Measurements from ENCODE around the gene NOSTRIN.
"Not testable (repeated sequence)": the region's sequence is repeated elsewhere in the genome, so short reads cannot be mapped to it uniquely, and the experiment has no call there.

The NOSTRIN gene

GRCh38 chr2:168801961-168802858 lies at the start of gene NOSTRIN:
NOSTRIN (plus strand) TSS chr2:168802637; CDS start chr2:168802647, 10 bp downstream.
- Mint-ChIP-seq H3K36me3 (ENCODE audit: low read depth) (no peaks in the 10 kb centered on the region), H3K27me3 (no peaks in the 10 kb centered on the region), H3K27ac (no peak within 1 kb of the TSS), H3K4me3 (no peak within 1 kb of the TSS), H3K4me1 (no peaks in the 10 kb centered on the region), H3K9me3 (no peaks in the 10 kb centered on the region)
- DNase-seq (no peak), ATAC-seq (no peak)

GRCh38 chr2:168753765-168754329 lies 48.6 kb upstream of the NOSTRIN start:
- Mint-ChIP-seq H3K36me3 (ENCODE audit: low read depth) (peaks cover 12% of the 10 kb centered on the region), H3K4me3 (no peak overlapping the region), H3K4me1 (peaks cover 72% of the 10 kb centered on the region), H3K9me3 (no peaks in the 10 kb centered on the region), H3K27me3 (no peaks in the 10 kb centered on the region), H3K27ac (no peak overlapping the region)
- no peak for DNase-seq
- no peak for ATAC-seq

- no peaks in the 10 kb centered on the region for H3K9me3 Mint-ChIP-seq
- H3K4me3 Mint-ChIP-seq: no peak overlapping the region
- H3K27me3 Mint-ChIP-seq: no peaks in the 10 kb centered on the region
- ATAC-seq: no peak
- peaks cover 41% of the 10 kb centered on the region for H3K4me1 Mint-ChIP-seq
- no peak for DNase-seq
- H3K27ac Mint-ChIP-seq: no peak overlapping the region
- H3K36me3 Mint-ChIP-seq (ENCODE audit: low read depth): peaks cover 12% of the 10 kb centered on the region
Observed at GRCh38 chr2:168757223-168757622, 45.2 kb upstream of the NOSTRIN start.

- DNase-seq (no peak), ATAC-seq (peak; percentile 69)
- no peaks in the 10 kb centered on the region for H3K27me3 Mint-ChIP-seq
- no peaks in the 10 kb centered on the region for H3K9me3 Mint-ChIP-seq
- peaks cover 14% of the 10 kb centered on the region for H3K36me3 Mint-ChIP-seq (ENCODE audit: low read depth)
- H3K4me3 Mint-ChIP-seq: no peak overlapping the region
- H3K27ac Mint-ChIP-seq: no peak overlapping the region
- peaks cover 31% of the 10 kb centered on the region for H3K4me1 Mint-ChIP-seq
Observed at GRCh38 chr2:168758970-168759820, 43.2 kb upstream of the NOSTRIN start.

- Mint-ChIP-seq H3K36me3 (ENCODE audit: low read depth) (peaks cover 37% of the 10 kb centered on the region), H3K4me1 (peaks cover 5% of the 10 kb centered on the region), H3K4me3 (no peak overlapping the region), H3K9me3 (no peaks in the 10 kb centered on the region), H3K27ac (no peak overlapping the region), H3K27me3 (no peaks in the 10 kb centered on the region)
- DNase-seq: no peak
- no peak for ATAC-seq
Observed at GRCh38 chr2:168765401-168765800, 37.0 kb upstream of the NOSTRIN start.

- ATAC-seq (no peak), DNase-seq (no peak)
- Mint-ChIP-seq H3K36me3 (ENCODE audit: low read depth) (peaks cover 38% of the 10 kb centered on the region), H3K4me1 (peaks cover 5% of the 10 kb centered on the region), H3K27ac (no peak overlapping the region), H3K9me3 (no peaks in the 10 kb centered on the region), H3K4me3 (no peak overlapping the region), H3K27me3 (no peaks in the 10 kb centered on the region)
Observed at GRCh38 chr2:168766600-168766999, 35.8 kb upstream of the NOSTRIN start.

- H3K4me3 Mint-ChIP-seq: no peak overlapping the region
- H3K27ac Mint-ChIP-seq: no peak overlapping the region
- DNase-seq: no peak
- peaks cover 42% of the 10 kb centered on the region for H3K36me3 Mint-ChIP-seq (ENCODE audit: low read depth)
- ATAC-seq: no peak
- H3K9me3 Mint-ChIP-seq: no peaks in the 10 kb centered on the region
- no peaks in the 10 kb centered on the region for H3K27me3 Mint-ChIP-seq
- H3K4me1 Mint-ChIP-seq: peaks cover 5% of the 10 kb centered on the region
Observed at GRCh38 chr2:168767258-168767657, 35.2 kb upstream of the NOSTRIN start.

- H3K9me3 Mint-ChIP-seq, ATAC-seq, DNase-seq, H3K27ac Mint-ChIP-seq, H3K4me1 Mint-ChIP-seq, H3K27me3 Mint-ChIP-seq, H3K4me3 Mint-ChIP-seq: not testable (repeated sequence)
- H3K36me3 Mint-ChIP-seq (ENCODE audit: low read depth): peaks cover 44% of the 10 kb centered on the region
Observed at GRCh38 chr2:168768357-168768756, 34.1 kb upstream of the NOSTRIN start.

GRCh38 chr2:168770796-168771195 lies 31.6 kb upstream of the NOSTRIN start:
- Mint-ChIP-seq H3K9me3 (peaks cover 5% of the 10 kb centered on the region), H3K27ac (no peak overlapping the region), H3K27me3 (no peaks in the 10 kb centered on the region), H3K4me1 (no peaks in the 10 kb centered on the region), H3K36me3 (ENCODE audit: low read depth) (peaks cover 46% of the 10 kb centered on the region), H3K4me3 (no peak overlapping the region)
- ATAC-seq (no peak), DNase-seq (no peak)

GRCh38 chr2:168772704-168773103 lies 29.7 kb upstream of the NOSTRIN start:
- Mint-ChIP-seq H3K27ac (no peak overlapping the region), H3K36me3 (ENCODE audit: low read depth) (peaks cover 33% of the 10 kb centered on the region), H3K9me3 (peaks cover 5% of the 10 kb centered on the region), H3K27me3 (no peaks in the 10 kb centered on the region), H3K4me1 (no peaks in the 10 kb centered on the region), H3K4me3 (no peak overlapping the region)
- ATAC-seq (no peak), DNase-seq (no peak)

GRCh38 chr2:168773128-168773527 lies 29.3 kb upstream of the NOSTRIN start:
- Mint-ChIP-seq H3K4me3 (no peak overlapping the region), H3K36me3 (ENCODE audit: low read depth) (peaks cover 29% of the 10 kb centered on the region), H3K4me1 (no peaks in the 10 kb centered on the region)

GRCh38 chr2:168773719-168774521 lies 28.5 kb upstream of the NOSTRIN start:
- no peak overlapping the region for H3K4me3 Mint-ChIP-seq
- peaks cover 27% of the 10 kb centered on the region for H3K36me3 Mint-ChIP-seq (ENCODE audit: low read depth)
- peak; percentile 37 for DNase-seq

More at GRCh38 chr2:168773128-168773527, 29.3 kb upstream of the NOSTRIN start:
- no peaks in the 10 kb centered on the region for H3K27me3 Mint-ChIP-seq
- H3K9me3 Mint-ChIP-seq: peaks cover 5% of the 10 kb centered on the region
- DNase-seq (no peak), ATAC-seq (no peak)
- H3K27ac Mint-ChIP-seq: no peak overlapping the region

GRCh38 chr2:168775837-168776236 lies 26.6 kb upstream of the NOSTRIN start:
- peaks cover 16% of the 10 kb centered on the region for H3K36me3 Mint-ChIP-seq (ENCODE audit: low read depth)
- no peak overlapping the region for H3K27ac Mint-ChIP-seq
- no peaks in the 10 kb centered on the region for H3K27me3 Mint-ChIP-seq
- H3K4me3 Mint-ChIP-seq: no peak overlapping the region
- ATAC-seq (no peak), DNase-seq (no peak)
- peaks cover 5% of the 10 kb centered on the region for H3K9me3 Mint-ChIP-seq
- H3K4me1 Mint-ChIP-seq: no peaks in the 10 kb centered on the region

More at GRCh38 chr2:168773719-168774521, 28.5 kb upstream of the NOSTRIN start:
- no peak overlapping the region for H3K27ac Mint-ChIP-seq
- H3K27me3 Mint-ChIP-seq: no peaks in the 10 kb centered on the region
- H3K9me3 Mint-ChIP-seq: peaks cover 5% of the 10 kb centered on the region
- ATAC-seq: peak; percentile 46
- H3K4me1 Mint-ChIP-seq: no peaks in the 10 kb centered on the region

- Mint-ChIP-seq H3K9me3 (peaks cover under 1% of the 10 kb centered on the region), H3K4me3 (no peak overlapping the region), H3K27me3 (no peaks in the 10 kb centered on the region), H3K27ac (no peak overlapping the region), H3K4me1 (no peaks in the 10 kb centered on the region), H3K36me3 (ENCODE audit: low read depth) (no peaks in the 10 kb centered on the region)
- DNase-seq (no peak), ATAC-seq (no peak)
Observed at GRCh38 chr2:168780669-168781071, 21.8 kb upstream of the NOSTRIN start.
